A549 treated with CORT108297 at 1 μM for 4 hours (cell line): Measurements from ENCODE around the gene MAP3K5. TPM values are rescaled to one million over a fixed set of nuclear protein-coding genes. Genes with fewer than 3 reads are reported as not detected.

ENCODE experiments used
- total RNA-seq: library from RNA; stranded (reverse); fragments of 200-300 nt; extraction: Qiagen RNA extraction; gene quantifications from 5 replicates; pipeline ENCODE4 v1.2.3, GENCODE V29; 2022

Gene MAP3K5, protein sequence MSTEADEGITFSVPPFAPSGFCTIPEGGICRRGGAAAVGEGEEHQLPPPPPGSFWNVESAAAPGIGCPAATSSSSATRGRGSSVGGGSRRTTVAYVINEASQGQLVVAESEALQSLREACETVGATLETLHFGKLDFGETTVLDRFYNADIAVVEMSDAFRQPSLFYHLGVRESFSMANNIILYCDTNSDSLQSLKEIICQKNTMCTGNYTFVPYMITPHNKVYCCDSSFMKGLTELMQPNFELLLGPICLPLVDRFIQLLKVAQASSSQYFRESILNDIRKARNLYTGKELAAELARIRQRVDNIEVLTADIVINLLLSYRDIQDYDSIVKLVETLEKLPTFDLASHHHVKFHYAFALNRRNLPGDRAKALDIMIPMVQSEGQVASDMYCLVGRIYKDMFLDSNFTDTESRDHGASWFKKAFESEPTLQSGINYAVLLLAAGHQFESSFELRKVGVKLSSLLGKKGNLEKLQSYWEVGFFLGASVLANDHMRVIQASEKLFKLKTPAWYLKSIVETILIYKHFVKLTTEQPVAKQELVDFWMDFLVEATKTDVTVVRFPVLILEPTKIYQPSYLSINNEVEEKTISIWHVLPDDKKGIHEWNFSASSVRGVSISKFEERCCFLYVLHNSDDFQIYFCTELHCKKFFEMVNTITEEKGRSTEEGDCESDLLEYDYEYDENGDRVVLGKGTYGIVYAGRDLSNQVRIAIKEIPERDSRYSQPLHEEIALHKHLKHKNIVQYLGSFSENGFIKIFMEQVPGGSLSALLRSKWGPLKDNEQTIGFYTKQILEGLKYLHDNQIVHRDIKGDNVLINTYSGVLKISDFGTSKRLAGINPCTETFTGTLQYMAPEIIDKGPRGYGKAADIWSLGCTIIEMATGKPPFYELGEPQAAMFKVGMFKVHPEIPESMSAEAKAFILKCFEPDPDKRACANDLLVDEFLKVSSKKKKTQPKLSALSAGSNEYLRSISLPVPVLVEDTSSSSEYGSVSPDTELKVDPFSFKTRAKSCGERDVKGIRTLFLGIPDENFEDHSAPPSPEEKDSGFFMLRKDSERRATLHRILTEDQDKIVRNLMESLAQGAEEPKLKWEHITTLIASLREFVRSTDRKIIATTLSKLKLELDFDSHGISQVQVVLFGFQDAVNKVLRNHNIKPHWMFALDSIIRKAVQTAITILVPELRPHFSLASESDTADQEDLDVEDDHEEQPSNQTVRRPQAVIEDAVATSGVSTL (N-terminal part only)
- total RNA-seq = 2.6 to 3.5 TPM (median 2.8 TPM) in 5 replicates

DNA sequence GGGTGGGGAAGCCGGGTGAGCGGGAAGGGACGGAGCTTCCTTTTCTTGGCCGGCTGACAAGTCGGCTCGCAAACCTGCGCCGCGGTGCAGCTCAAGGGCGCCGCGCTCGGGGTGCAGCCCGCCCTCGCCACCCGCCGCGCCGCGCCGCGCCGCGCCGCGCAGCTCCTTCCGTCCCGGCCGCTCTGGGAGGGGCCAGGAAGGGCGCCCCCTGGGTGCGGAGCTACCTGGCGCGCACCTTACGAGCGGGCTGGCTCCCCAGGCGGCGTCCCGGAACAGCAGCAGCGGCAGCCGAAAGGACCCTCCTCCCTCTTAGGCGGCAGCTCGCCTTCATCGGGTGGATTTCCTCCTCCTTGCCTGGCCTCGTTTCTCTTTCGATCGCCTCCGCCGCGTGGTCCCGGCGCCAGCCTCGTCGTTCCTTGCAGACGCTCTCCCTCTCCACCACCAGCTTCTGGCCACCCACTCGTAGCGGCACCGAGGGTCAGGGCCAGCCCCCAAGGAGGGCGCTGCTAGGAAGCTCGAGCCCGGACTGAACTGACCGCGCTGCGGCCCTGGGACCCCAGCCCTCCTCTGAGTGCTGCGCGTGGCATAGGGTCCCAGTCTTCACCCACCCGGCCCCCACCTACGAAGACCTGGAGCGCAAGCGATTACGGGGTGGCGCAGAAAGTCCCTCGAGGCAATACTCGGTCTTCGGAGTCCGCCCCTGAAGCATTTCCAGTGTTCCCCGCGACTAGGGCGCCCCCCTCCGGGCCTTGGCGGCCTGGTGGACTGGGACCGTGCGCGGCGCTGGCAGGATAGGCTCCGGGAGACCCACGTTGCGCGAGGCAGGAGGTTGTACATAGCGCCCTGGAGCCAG is at the start of gene MAP3K5:
MAP3K5 (minus strand) TSS at position 68 of the 853 bp plus-strand sequence. CDS start 320 bp downstream, outside the sequence.

DNA sequence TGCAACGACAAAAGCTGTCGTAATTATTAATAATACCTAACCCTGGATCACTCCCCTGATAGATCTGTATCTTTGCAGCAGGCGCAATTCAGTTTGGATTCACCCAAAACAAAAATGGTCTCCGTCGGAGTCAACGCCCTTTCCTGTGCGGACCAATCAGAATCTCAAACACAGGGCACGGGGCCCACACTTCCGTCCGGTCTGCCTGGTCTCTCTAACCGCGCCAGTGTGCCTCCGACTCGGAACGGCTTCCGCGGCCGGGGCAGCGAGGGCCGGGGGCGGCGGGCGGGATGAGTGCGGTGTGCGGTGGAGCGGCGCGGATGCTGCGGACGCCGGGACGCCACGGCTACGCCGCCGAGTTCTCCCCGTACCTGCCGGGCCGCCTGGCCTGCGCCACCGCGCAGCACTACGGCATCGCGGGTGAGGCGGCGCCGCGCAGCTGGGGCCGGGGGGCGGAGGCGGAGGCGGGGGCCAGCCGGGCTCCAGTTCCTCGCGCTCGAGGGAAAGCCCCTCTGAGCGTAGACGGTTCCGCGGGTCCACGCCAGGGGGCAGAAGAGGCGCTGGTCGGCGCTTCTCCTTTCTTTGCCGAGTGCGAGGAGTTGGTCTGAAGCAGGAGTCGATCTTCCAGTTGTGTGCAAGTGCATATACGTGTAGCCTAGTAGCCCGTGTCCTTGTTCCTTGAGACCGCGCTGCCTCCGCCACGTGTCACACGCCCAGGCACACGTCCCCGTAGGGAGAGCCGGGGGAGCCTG is 30.3 kb upstream of the MAP3K5 start, which contains the start of gene PEX7:
PEX7 (plus strand) TSS at position 217 of the 752 bp plus-strand sequence; CDS start at position 291, 74 bp downstream.

DNA sequence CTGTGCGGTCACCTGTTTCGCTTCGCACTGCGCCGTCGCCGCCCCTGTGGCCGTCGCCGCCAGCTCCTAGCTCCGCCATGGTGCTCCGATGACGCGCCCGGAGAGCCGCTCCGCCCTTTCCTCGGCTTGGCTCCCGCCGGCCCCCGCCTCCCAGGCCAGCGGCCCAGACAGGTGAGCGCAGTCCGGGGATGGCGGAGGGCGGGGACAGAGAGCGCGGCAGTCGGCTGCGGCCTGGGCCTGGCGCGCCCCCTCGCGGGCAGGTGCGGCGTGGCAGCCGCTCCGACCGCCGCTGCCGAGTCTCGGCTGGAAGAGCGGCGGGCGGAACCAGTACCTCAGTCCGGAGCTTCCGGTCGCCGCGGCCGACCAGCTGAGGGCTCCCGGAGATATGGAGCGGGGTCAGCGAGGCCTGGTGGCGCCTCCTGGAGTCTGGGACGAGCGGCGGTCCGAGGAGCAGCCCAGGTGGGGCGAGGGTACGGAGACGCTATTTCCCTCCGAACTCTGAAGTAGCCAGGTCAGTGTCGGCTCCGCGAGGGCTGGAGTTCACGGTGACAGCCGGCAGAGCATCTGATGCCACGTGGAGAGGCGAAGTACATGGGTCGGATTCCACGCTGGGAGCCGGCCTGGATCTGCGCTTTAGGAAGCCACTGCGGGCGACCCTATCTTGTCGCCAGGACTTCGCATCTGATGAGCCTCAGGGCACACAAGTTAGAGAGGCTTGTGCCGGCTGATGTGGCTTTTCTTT is 241.8 kb downstream of the MAP3K5 start, which contains the start of gene MAP7:
MAP7 (minus strand) TSS at position 93 of the 742 bp plus-strand sequence; CDS start at position 79, 14 bp downstream.

Other genes starting within 250 kb of the MAP3K5 start
- gene MAP7, start 242.1 kb downstream of the MAP3K5 start, total RNA-seq = 24.3 to 31.9 TPM (median 31.5 TPM) in 5 replicates
- gene PEX7, start 30.1 kb upstream of the MAP3K5 start, total RNA-seq = 4.7 to 5.6 TPM (median 5.1 TPM) in 5 replicates
- gene SLC35D3, start 129.8 kb upstream of the MAP3K5 start, total RNA-seq = 0.05 to 0.13 TPM (median 0.08 TPM) in 5 replicates